IMR-90 (cell line): ENCODE measurements around the gene SYP. TPM values are rescaled to one million over a fixed set of nuclear protein-coding genes. Genes with fewer than 3 reads are reported as not detected.

Experiments used
- ATAC-seq: fragments of 200-7000 bp; cut with Tn5 transposase; 2 replicates; pipeline ENCODE4 v1.9.1; 2020; ENCODE audit warnings: low read depth, mild to moderate bottlenecking, moderate library complexity
- BruUV-seq: library from RNA; stranded (reverse); fragments of 400-500 nt; replicated peaks from 2 replicates; lab custom pipeline; 2021; lab: Mats Ljungman, UMichigan
- CTCF ChIA-PET: fragments of 300-600 bp; formaldehyde crosslinking; extraction: SDS; loops from one replicate; lab custom pipeline; 2021; ENCODE audit warnings: antibody characterized with exemption; lab: Yijun Ruan, JAX
- POLR2A ChIA-PET: fragments of 300-600 bp; sonication (Branson Sonifier 250); formaldehyde crosslinking; loops from one replicate; lab custom pipeline; 2022; ENCODE audit warnings: antibody characterized with exemption; ENCODE audit not compliant: unreplicated experiment; lab: Charles Lee
- DNase-seq: peaks from one replicate; pipeline ENCODE4 v3.0.0; 2013
- H2AFZ ChIP-seq: replicated peaks from 2 replicates; pipeline ENCODE3; 2013; ENCODE audit warnings: low read length, mild to moderate bottlenecking; ENCODE audit not compliant: poor library complexity
- H2AK5ac ChIP-seq: 2 replicates; pipeline ENCODE4 v1.6.1; 2013; ENCODE audit warnings: low read depth, low read length, inconsistent platforms
- H2AK9ac ChIP-seq: replicated peaks from 2 replicates; pipeline ENCODE3; 2013; ENCODE audit warnings: mild to moderate bottlenecking, low read depth, low read length, moderate library complexity; ENCODE audit not compliant: poor library complexity
- H2BK120ac ChIP-seq: 2 replicates; pipeline ENCODE4 v1.6.1; 2013; ENCODE audit warnings: low read depth, low read length, inconsistent platforms
- H2BK15ac ChIP-seq: 3 replicates; pipeline ENCODE4 v1.6.1; 2013; ENCODE audit warnings: low read depth, low read length, inconsistent platforms
- H2BK20ac ChIP-seq: 2 replicates; pipeline ENCODE4 v1.6.1; 2013; ENCODE audit warnings: low read depth, mild to moderate bottlenecking, inconsistent platforms, low read length, moderate library complexity
- H2BK5ac ChIP-seq: 2 replicates; pipeline ENCODE4 v1.6.1; 2013; ENCODE audit warnings: mild to moderate bottlenecking, low read depth, low read length, inconsistent platforms; ENCODE audit not compliant: poor library complexity, severe bottlenecking
- H3K14ac ChIP-seq: replicated peaks from 2 replicates; pipeline ENCODE4 v1.6.1; 2013; ENCODE audit warnings: low read depth, low read length, inconsistent platforms
- H3K18ac ChIP-seq: 2 replicates; pipeline ENCODE4 v1.6.1; 2013; ENCODE audit warnings: low read depth, low read length, control low read depth
- H3K23ac ChIP-seq: 2 replicates; pipeline ENCODE4 v1.6.1; 2013; ENCODE audit warnings: low read depth, low read length, inconsistent platforms
- H3K27ac ChIP-seq: 2 replicates; pipeline ENCODE4 v1.5.1; 2013; ENCODE audit warnings: mild to moderate bottlenecking, control low read depth, low read length; ENCODE audit not compliant: insufficient read depth
- H3K27me3 ChIP-seq: 2 replicates; pipeline ENCODE4 v1.6.1; 2013; ENCODE audit warnings: low read length; ENCODE audit not compliant: control insufficient read depth, insufficient read depth
- H3K36me3 ChIP-seq: 2 replicates; pipeline ENCODE4 v1.6.1; 2013; ENCODE audit warnings: low read length, mixed read lengths; ENCODE audit not compliant: control insufficient read depth, insufficient read depth
- H3K4ac ChIP-seq: 2 replicates; pipeline ENCODE4 v1.6.1; 2013; ENCODE audit warnings: low read depth, low read length, inconsistent platforms
- H3K4me1 ChIP-seq: 2 replicates; pipeline ENCODE4 v1.6.1; 2013; ENCODE audit warnings: low read length, mixed read lengths; ENCODE audit not compliant: control insufficient read depth, insufficient read depth
- H3K4me2 ChIP-seq: 2 replicates; pipeline ENCODE4 v1.6.1; 2013; ENCODE audit warnings: low read depth, mild to moderate bottlenecking, control low read depth, low read length, moderate library complexity
- H3K4me3 ChIP-seq: 2 replicates; pipeline ENCODE4 v1.5.1; 2013; ENCODE audit warnings: low read depth, mild to moderate bottlenecking, control low read depth, low read length, moderate library complexity; ENCODE audit not compliant: insufficient read depth
- H3K56ac ChIP-seq: 2 replicates; pipeline ENCODE4 v1.6.1; 2013; ENCODE audit warnings: low read length, inconsistent platforms; ENCODE audit not compliant: insufficient read depth; ENCODE audit errors: extremely low read depth
- H3K79me1 ChIP-seq, 2 experiments: 2 replicates each; pipeline ENCODE4 v1.6.1; 2013; ENCODE audit warnings: low read length in 2 of 2, inconsistent platforms in 1 of 2, low read depth in 1 of 2
- H3K9ac ChIP-seq: 2 replicates; pipeline ENCODE4 v1.6.1; 2013; ENCODE audit warnings: low read depth, low read length, control low read depth
- H3K9me1 ChIP-seq: 2 replicates; pipeline ENCODE4 v1.6.1; 2013; ENCODE audit warnings: low read length, inconsistent platforms; ENCODE audit not compliant: insufficient read depth
- H3K9me3 ChIP-seq: 2 replicates; pipeline ENCODE4 v1.6.1; 2013; ENCODE audit warnings: low read length; ENCODE audit not compliant: control insufficient read depth, insufficient read depth
- H4K20me1 ChIP-seq: 2 replicates; pipeline ENCODE4 v1.6.1; 2013; ENCODE audit warnings: low read length, inconsistent platforms; ENCODE audit not compliant: insufficient read depth
- H4K5ac ChIP-seq: 2 replicates; pipeline ENCODE4 v1.6.1; 2013; ENCODE audit warnings: mild to moderate bottlenecking, low read depth, low read length, control low read depth
- H4K8ac ChIP-seq, 2 experiments: 2 replicates each; pipeline ENCODE4 v1.6.1; 2013; ENCODE audit warnings: low read depth in 2 of 2, low read length in 2 of 2, control low read depth in 1 of 2, inconsistent platforms in 1 of 2
- H4K91ac ChIP-seq: 2 replicates; pipeline ENCODE4 v1.6.1; 2013; ENCODE audit warnings: low read depth, low read length, inconsistent platforms; ENCODE audit not compliant: insufficient read depth
- BHLHE40 ChIP-seq: fragments of 150-350 bp; IDR thresholded peaks from 2 replicates; pipeline ENCODE4 v1.6.1; 2016; ENCODE audit warnings: mild to moderate bottlenecking, low read depth, low read length
- CEBPB ChIP-seq: IDR thresholded peaks from 2 replicates; pipeline ENCODE4 v1.6.1; 2012; ENCODE audit warnings: low read depth, low read length, improper control_type of control experiment
- CHD1 ChIP-seq: IDR thresholded peaks from 2 replicates; pipeline ENCODE4 v1.6.1; 2012; ENCODE audit warnings: low read depth, low read length, improper control_type of control experiment
- FOS ChIP-seq: fragments of 150-350 bp; IDR thresholded peaks from 2 replicates; pipeline ENCODE4 v1.6.1; 2016; ENCODE audit warnings: low read depth, low read length
- MAFK ChIP-seq: IDR thresholded peaks from 2 replicates; pipeline ENCODE4 v1.6.1; 2012; ENCODE audit warnings: low read depth, low read length, improper control_type of control experiment
- MAZ ChIP-seq: IDR thresholded peaks from 2 replicates; pipeline ENCODE4 v1.6.1; 2012; ENCODE audit warnings: low read depth, mild to moderate bottlenecking, low read length, improper control_type of control experiment, moderate library complexity, borderline replicate concordance
- MXI1 ChIP-seq: IDR thresholded peaks from 2 replicates; pipeline ENCODE4 v1.6.1; 2012; ENCODE audit warnings: low read depth, mild to moderate bottlenecking, low read length, moderate library complexity, borderline replicate concordance
- NFE2L2 ChIP-seq: fragments of 150-350 bp; IDR thresholded peaks from 2 replicates; pipeline ENCODE4 v1.6.1; 2016; ENCODE audit warnings: low read depth, mild to moderate bottlenecking, low read length
- RAD21 ChIP-seq: IDR thresholded peaks from 2 replicates; pipeline ENCODE4 v1.6.1; 2012; ENCODE audit warnings: low read length, improper control_type of control experiment
- RCOR1 ChIP-seq: IDR thresholded peaks from 2 replicates; pipeline ENCODE4 v1.6.1; 2012; ENCODE audit warnings: mild to moderate bottlenecking, low read length, improper control_type of control experiment; ENCODE audit not compliant: insufficient replicate concordance
- RFX5 ChIP-seq: IDR thresholded peaks from 2 replicates; pipeline ENCODE4 v1.8.0; 2012; ENCODE audit warnings: low read depth, mild to moderate bottlenecking, low read length, moderate library complexity
- SMC3 ChIP-seq: fragments of 150-350 bp; IDR thresholded peaks from 2 replicates; pipeline ENCODE4 v1.6.1; 2016; ENCODE audit warnings: low read depth, mild to moderate bottlenecking, antibody characterized with exemption, low read length, moderate library complexity
- WGBS, 2 experiments: methylation state at CpG; one replicate each; pipeline versions ENCODE4 v1.1.5 to v1.1.7; 2013; ENCODE audit warnings: missing lambda C conversion rate in 2 of 2; ENCODE audit not compliant: insufficient read length in 1 of 2; ENCODE audit errors: extremely low coverage in 2 of 2; 5-methylcytosine and 5-hydroxymethylcytosine counted together
- dilution Hi-C: fragments of 300-500 bp; cut with HindIII; formaldehyde crosslinking; loops from one replicate; pipeline ENCODE4 v1.14.3; 2018; ENCODE audit warnings: low sequenced_read_pairs; ENCODE audit not compliant: unreplicated experiment
- in situ Hi-C: fragments of 300-500 bp; cut with MboI; formaldehyde crosslinking; loops from 3 replicates; pipeline ENCODE4 v1.14.3; 2019; ENCODE audit warnings: low sequenced_read_pairs, inconsistent platforms, mixed read lengths
- intact Hi-C: fragments of 100-400 bp; cut with micrococcal nuclease; formaldehyde crosslinking; loops from 2 replicates; pipeline ENCODE4 v1.10.0; 2022
- polyA plus RNA-seq, 3 experiments: library from polyadenylated mRNA; depleted of rRNA; stranded (reverse); fragments of >200 nt; gene quantifications; 2 replicates each; pipeline ENCODE4 v1.2.3, GENCODE V29; 2012; ENCODE audit warnings: low replicate concordance in 1 of 3
- total RNA-seq: library from RNA; depleted of rRNA; stranded (reverse); fragments of >200 nt; gene quantifications from 2 replicates; pipeline ENCODE4 v1.2.3, GENCODE V29; 2012
- TF ChIP-seq, protein P1 (sequence below): conservative IDR thresholded peaks from 2 replicates; pipeline ENCODE4 v1.5.1; 2012; ENCODE audit warnings: mild to moderate bottlenecking, low read depth, low read length, improper control_type of control experiment
- TF ChIP-seq, protein P2 (sequence below): fragments of 150-350 bp; IDR thresholded peaks from 2 replicates; pipeline ENCODE4 v1.6.1; 2017; ENCODE audit warnings: mild to moderate bottlenecking, antibody characterized with exemption, low read length, low read depth
- TF ChIP-seq, protein P3 (sequence below): fragments of 150-350 bp; IDR thresholded peaks from 2 replicates; pipeline ENCODE4 v1.6.1; 2016; ENCODE audit warnings: low read depth, mild to moderate bottlenecking, low read length, moderate library complexity, borderline replicate concordance

The SYP gene
- total and polyA plus RNA-seq, 2 of the 4 experiments (the other 2 are of a cell fraction), result under 0.01 to 0.05 TPM

GRCh38 chrX:49249071-49249470 lies 49.1 kb upstream of the SYP start:
- Histone ChIP-seq H4K8ac (no peak overlapping the region), H3K27ac (no peak overlapping the region), H2BK120ac (no peak overlapping the region), H2AK9ac (no peak overlapping the region), H3K18ac (no peak overlapping the region), H3K9me1 (no peaks in the 10 kb centered on the region), H4K20me1 (no peaks in the 10 kb centered on the region), H3K4me3 (no peak overlapping the region), H2AK5ac (no peak overlapping the region), H2AFZ (no peak overlapping the region), H3K36me3 (peaks cover 4% of the 10 kb centered on the region; the same call in 1 of the 2 replicates), H3K4me1 (no peaks in the 10 kb centered on the region), H2BK5ac (no peak overlapping the region), H3K27me3 (no peaks in the 10 kb centered on the region), H3K4ac (no peak overlapping the region), H3K4me2 (no peak overlapping the region), H4K5ac (no peak overlapping the region), H3K56ac (no peak overlapping the region), H3K9me3 (no peaks in the 10 kb centered on the region), H3K23ac (no peak overlapping the region), H3K79me1 (no peaks in the 10 kb centered on the region), H4K91ac (no peak overlapping the region), H3K9ac (no peak overlapping the region), H3K14ac (no peak overlapping the region), H2BK20ac (no peak overlapping the region), H2BK15ac (no peak overlapping the region)
- 40% methylated on average over 1 of the region's 6 CpGs; no CpG with 5 or more reads in 1 of the 2 experiments for WGBS, 2 experiments
- intact Hi-C loops (no loop called here), dilution Hi-C loops (no loop called here), in situ Hi-C loops (no loop called here)
- TF ChIP-seq, protein P1, sequence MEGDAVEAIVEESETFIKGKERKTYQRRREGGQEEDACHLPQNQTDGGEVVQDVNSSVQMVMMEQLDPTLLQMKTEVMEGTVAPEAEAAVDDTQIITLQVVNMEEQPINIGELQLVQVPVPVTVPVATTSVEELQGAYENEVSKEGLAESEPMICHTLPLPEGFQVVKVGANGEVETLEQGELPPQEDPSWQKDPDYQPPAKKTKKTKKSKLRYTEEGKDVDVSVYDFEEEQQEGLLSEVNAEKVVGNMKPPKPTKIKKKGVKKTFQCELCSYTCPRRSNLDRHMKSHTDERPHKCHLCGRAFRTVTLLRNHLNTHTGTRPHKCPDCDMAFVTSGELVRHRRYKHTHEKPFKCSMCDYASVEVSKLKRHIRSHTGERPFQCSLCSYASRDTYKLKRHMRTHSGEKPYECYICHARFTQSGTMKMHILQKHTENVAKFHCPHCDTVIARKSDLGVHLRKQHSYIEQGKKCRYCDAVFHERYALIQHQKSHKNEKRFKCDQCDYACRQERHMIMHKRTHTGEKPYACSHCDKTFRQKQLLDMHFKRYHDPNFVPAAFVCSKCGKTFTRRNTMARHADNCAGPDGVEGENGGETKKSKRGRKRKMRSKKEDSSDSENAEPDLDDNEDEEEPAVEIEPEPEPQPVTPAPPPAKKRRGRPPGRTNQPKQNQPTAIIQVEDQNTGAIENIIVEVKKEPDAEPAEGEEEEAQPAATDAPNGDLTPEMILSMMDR, result no peak
- TF ChIP-seq RCOR1 (no peak), NFE2L2 (no peak), FOS (no peak), BHLHE40 (no peak), RAD21 (no peak), MAFK (no peak), CEBPB (no peak), SMC3 (no peak), MXI1 (no peak), RFX5 (no peak), CHD1 (no peak), MAZ (no peak)
- TF ChIP-seq, protein P2, sequence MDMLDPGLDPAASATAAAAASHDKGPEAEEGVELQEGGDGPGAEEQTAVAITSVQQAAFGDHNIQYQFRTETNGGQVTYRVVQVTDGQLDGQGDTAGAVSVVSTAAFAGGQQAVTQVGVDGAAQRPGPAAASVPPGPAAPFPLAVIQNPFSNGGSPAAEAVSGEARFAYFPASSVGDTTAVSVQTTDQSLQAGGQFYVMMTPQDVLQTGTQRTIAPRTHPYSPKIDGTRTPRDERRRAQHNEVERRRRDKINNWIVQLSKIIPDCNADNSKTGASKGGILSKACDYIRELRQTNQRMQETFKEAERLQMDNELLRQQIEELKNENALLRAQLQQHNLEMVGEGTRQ, result no peak
- TF ChIP-seq, protein P3, sequence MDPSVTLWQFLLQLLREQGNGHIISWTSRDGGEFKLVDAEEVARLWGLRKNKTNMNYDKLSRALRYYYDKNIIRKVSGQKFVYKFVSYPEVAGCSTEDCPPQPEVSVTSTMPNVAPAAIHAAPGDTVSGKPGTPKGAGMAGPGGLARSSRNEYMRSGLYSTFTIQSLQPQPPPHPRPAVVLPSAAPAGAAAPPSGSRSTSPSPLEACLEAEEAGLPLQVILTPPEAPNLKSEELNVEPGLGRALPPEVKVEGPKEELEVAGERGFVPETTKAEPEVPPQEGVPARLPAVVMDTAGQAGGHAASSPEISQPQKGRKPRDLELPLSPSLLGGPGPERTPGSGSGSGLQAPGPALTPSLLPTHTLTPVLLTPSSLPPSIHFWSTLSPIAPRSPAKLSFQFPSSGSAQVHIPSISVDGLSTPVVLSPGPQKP, result no peak
- no TSS peak for BruUV-seq
- DNase-seq (no peak), ATAC-seq (no peak)
- ChIA-PET POLR2A (no interaction called here), CTCF (no interaction called here)
